Mesenchymal stem cell (in vitro differentiated cells and primary cell): ENCODE results near the gene HDAC4.

ENCODE experiments used
- DNase-seq: peaks from one replicate; pipeline ENCODE4 v3.0.0-alpha.2; 2013
- H2AFZ ChIP-seq: one replicate; pipeline ENCODE4 v1.6.1; 2013; ENCODE audit warnings: low read depth, mild to moderate bottlenecking, control low read depth, inconsistent platforms, low read length, moderate library complexity
- H2AK5ac ChIP-seq: 2 replicates; pipeline ENCODE4 v1.6.1; 2013; ENCODE audit warnings: low read length, moderate library complexity, mild to moderate bottlenecking, inconsistent platforms; ENCODE audit not compliant: severe bottlenecking
- H2BK120ac ChIP-seq: one replicate; pipeline ENCODE4 v1.6.1; 2013; ENCODE audit warnings: low read depth, mild to moderate bottlenecking, inconsistent platforms, low read length, moderate library complexity
- H2BK12ac ChIP-seq, 2 experiments: one replicate each; pipeline ENCODE4 v1.6.1; 2013; ENCODE audit warnings: inconsistent platforms in 2 of 2, low read length in 2 of 2, mild to moderate bottlenecking in 2 of 2, moderate library complexity in 2 of 2, control low read depth in 1 of 2
- H2BK15ac ChIP-seq: one replicate; pipeline ENCODE4 v1.6.1; 2013; ENCODE audit warnings: mild to moderate bottlenecking, low read depth, inconsistent platforms; ENCODE audit not compliant: poor library complexity, severe bottlenecking
- H2BK5ac ChIP-seq: 2 replicates; pipeline ENCODE4 v1.6.1; 2013; ENCODE audit warnings: low read depth, mild to moderate bottlenecking, low read length, control low read depth, inconsistent platforms; ENCODE audit not compliant: poor library complexity, severe bottlenecking
- H3K14ac ChIP-seq, 2 experiments: one replicate each; pipeline ENCODE4 v1.6.1; 2013; ENCODE audit warnings: inconsistent platforms in 2 of 2, low read length in 2 of 2, control low read depth in 1 of 2, mild to moderate bottlenecking in 1 of 2, moderate library complexity in 1 of 2
- H3K18ac ChIP-seq, 2 experiments: one replicate each; pipeline ENCODE4 v1.6.1; 2013; ENCODE audit warnings: inconsistent platforms in 2 of 2, low read length in 2 of 2, control low read depth in 1 of 2, low read depth in 1 of 2, mild to moderate bottlenecking in 1 of 2
- H3K23ac ChIP-seq, 2 experiments: one replicate each; pipeline ENCODE4 v1.6.1; 2013; ENCODE audit warnings: inconsistent platforms in 2 of 2, low read length in 2 of 2, mild to moderate bottlenecking in 2 of 2, moderate library complexity in 2 of 2, control low read depth in 1 of 2
- H3K27ac ChIP-seq: 2 replicates; pipeline ENCODE4 v1.5.1; 2013; ENCODE audit warnings: mild to moderate bottlenecking, moderate library complexity, low read length, control low read depth, inconsistent platforms; ENCODE audit not compliant: poor library complexity, severe bottlenecking
- H3K27me3 ChIP-seq, 2 experiments: 2 replicates each; pipeline versions ENCODE4 v1.6.1 to v1.7.0; 2013; ENCODE audit warnings: low read length in 2 of 2, mild to moderate bottlenecking in 2 of 2, moderate library complexity in 2 of 2, control low read depth in 1 of 2, inconsistent platforms in 1 of 2; ENCODE audit not compliant: control insufficient read depth in 1 of 2, insufficient read depth in 1 of 2
- H3K36me3 ChIP-seq, 2 experiments: 2 replicates each; pipeline versions ENCODE4 v1.6.1 to v1.7.0; 2013; ENCODE audit warnings: low read length in 2 of 2, control low read depth in 1 of 2, inconsistent platforms in 1 of 2, low read depth in 1 of 2, mild to moderate bottlenecking in 1 of 2; ENCODE audit not compliant: insufficient read depth in 2 of 2, control insufficient read depth in 1 of 2
- H3K4ac ChIP-seq, 2 experiments: one replicate each; pipeline ENCODE4 v1.6.1; 2013; ENCODE audit warnings: inconsistent platforms in 2 of 2, low read length in 2 of 2, mild to moderate bottlenecking in 2 of 2, moderate library complexity in 2 of 2, control low read depth in 1 of 2, low read depth in 1 of 2
- H3K4me1 ChIP-seq: 2 replicates; pipeline ENCODE4 v1.6.1; 2013; ENCODE audit warnings: low read depth, low read length, control low read depth; ENCODE audit not compliant: control insufficient read depth, insufficient read depth
- H3K4me2 ChIP-seq: 2 replicates; pipeline ENCODE4 v1.6.1; 2013; ENCODE audit warnings: low read length, mild to moderate bottlenecking, inconsistent platforms; ENCODE audit not compliant: poor library complexity, severe bottlenecking
- H3K4me3 ChIP-seq, 2 experiments: 2 replicates each; pipeline versions ENCODE4 v1.5.1 to v1.7.0; 2013; ENCODE audit warnings: low read length in 2 of 2, mild to moderate bottlenecking in 2 of 2, control low read depth in 1 of 2, low read depth in 1 of 2; ENCODE audit not compliant: insufficient read depth in 1 of 2
- H3K79me1 ChIP-seq: replicated peaks from 2 replicates; pipeline ENCODE4 v1.6.1; 2013; ENCODE audit warnings: mild to moderate bottlenecking, control low read depth, low read length, inconsistent platforms; ENCODE audit not compliant: poor library complexity, severe bottlenecking
- H3K9ac ChIP-seq: 2 replicates; pipeline ENCODE4 v1.7.0; 2013; ENCODE audit warnings: mild to moderate bottlenecking, low read length, moderate library complexity
- H3K9me3 ChIP-seq: 2 replicates; pipeline ENCODE4 v1.7.0; 2013; ENCODE audit warnings: mild to moderate bottlenecking, low read length; ENCODE audit not compliant: control insufficient read depth
- H4K8ac ChIP-seq: one replicate; pipeline ENCODE4 v1.6.1; 2013; ENCODE audit warnings: inconsistent platforms, mild to moderate bottlenecking, low read length, moderate library complexity
- H4K91ac ChIP-seq: one replicate; pipeline ENCODE4 v1.6.1; 2013; ENCODE audit warnings: mild to moderate bottlenecking, low read length, inconsistent platforms
- WGBS: methylation state at CpG from one replicate; pipeline ENCODE4 v1.1.7; 2013; ENCODE audit warnings: mixed read lengths; 5-methylcytosine and 5-hydroxymethylcytosine counted together

The HDAC4 gene

DNA sequence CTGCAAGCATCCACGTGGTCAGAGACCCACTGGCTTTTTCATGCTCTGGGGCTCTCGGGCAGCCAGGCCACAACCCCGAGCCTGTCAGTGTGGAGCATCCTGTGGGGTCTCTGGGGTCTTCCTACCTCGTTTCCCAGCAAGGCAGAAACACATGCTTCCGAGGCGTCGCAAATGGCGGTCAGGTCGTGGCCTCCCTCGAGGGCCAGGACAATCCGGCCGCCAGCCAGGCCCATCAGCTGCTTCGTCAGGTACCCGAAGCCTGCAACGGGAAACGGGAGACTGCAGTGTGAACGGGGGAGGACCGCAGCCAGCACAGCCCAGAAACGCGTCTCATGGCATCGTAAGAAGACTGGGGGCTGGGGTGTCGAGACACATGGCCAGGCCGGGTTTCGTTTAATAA is 334.2 kb downstream of the HDAC4 start:
- H3K4ac ChIP-seq: no peak overlapping the region
- no peak overlapping the region for H2BK120ac ChIP-seq
- H3K14ac ChIP-seq: no peak overlapping the region
- H2AFZ ChIP-seq: no peak overlapping the region
- H3K4me3 ChIP-seq: no peak overlapping the region
- H2AK5ac ChIP-seq: no peak overlapping the region
- peak overlapping the region; percentile 10 for H2BK5ac ChIP-seq
- H3K9ac ChIP-seq: no peak overlapping the region
- no peak overlapping the region for H4K8ac ChIP-seq
- WGBS: 97% methylated on average over 24 of the region's 24 CpGs
- H3K79me1 ChIP-seq: no peaks in the 10 kb centered on the region
- H3K9me3 ChIP-seq: no peaks in the 10 kb centered on the region
- no peak overlapping the region for H3K27ac ChIP-seq
- no peaks in the 10 kb centered on the region for H3K27me3 ChIP-seq
- no peak overlapping the region for H2BK12ac ChIP-seq
- H3K23ac ChIP-seq: no peak overlapping the region
- H2BK15ac ChIP-seq: no peak overlapping the region
- DNase-seq: no peak
- H3K4me1 ChIP-seq: peaks cover 21% of the 10 kb centered on the region
- peaks cover 39 to 57% of the 10 kb centered on the region in 2 experiments for H3K36me3 ChIP-seq
- no peak overlapping the region for H3K4me2 ChIP-seq
- no peak overlapping the region for H3K18ac ChIP-seq
- H4K91ac ChIP-seq: no peak overlapping the region

DNA sequence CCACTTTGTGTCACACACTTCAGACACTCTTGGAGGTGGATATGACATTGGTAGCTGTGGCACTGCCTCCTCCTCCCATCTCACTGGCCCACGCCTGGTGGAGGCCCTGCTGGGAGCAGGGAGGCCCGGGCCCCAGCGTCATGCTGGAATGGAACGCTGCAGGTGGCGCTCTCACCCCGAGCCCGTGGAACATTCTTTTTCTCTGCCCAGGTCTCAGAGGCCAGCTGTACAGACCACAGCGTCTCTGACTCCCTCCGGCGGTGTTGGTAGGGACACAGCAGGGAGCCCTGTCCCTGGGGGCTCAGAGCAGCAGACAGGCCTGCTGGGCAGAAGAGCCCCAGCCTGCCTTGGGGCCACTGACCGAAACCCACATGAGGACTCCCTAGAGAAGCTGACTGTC is 334.9 kb downstream of the HDAC4 start:
- Histone ChIP-seq H4K8ac (no peak overlapping the region), H2BK120ac (no peak overlapping the region), H3K23ac (no peak overlapping the region), H3K4me1 (peaks cover 21% of the 10 kb centered on the region), H3K4me3 (no peak overlapping the region), H2BK5ac (no peak overlapping the region), H3K18ac (no peak overlapping the region), H3K4me2 (no peak overlapping the region), H3K27ac (no peak overlapping the region), H3K36me3 (peaks cover 42 to 60% of the 10 kb centered on the region in 2 experiments), H3K27me3 (no peaks in the 10 kb centered on the region), H2AK5ac (no peak overlapping the region), H3K14ac (no peak overlapping the region), H3K4ac (no peak overlapping the region), H2BK12ac (no peak overlapping the region), H2AFZ (no peak overlapping the region), H3K79me1 (no peaks in the 10 kb centered on the region), H3K9ac (no peak overlapping the region), H2BK15ac (no peak overlapping the region), H3K9me3 (no peaks in the 10 kb centered on the region), H4K91ac (no peak overlapping the region)
- 98% methylated on average over 11 of the region's 11 CpGs for WGBS
- no peak for DNase-seq

GRCh38 chr2:239065537-239065936 is 335.3 kb downstream of the HDAC4 start:
- H2BK5ac ChIP-seq: no peak overlapping the region
- WGBS: 92% methylated on average over 11 of the region's 11 CpGs
- H3K23ac ChIP-seq: no peak overlapping the region
- H4K91ac ChIP-seq: no peak overlapping the region
- DNase-seq: no peak
- no peak overlapping the region for H3K18ac ChIP-seq
- H3K9me3 ChIP-seq: no peaks in the 10 kb centered on the region
- H2BK120ac ChIP-seq: no peak overlapping the region
- H3K4me3 ChIP-seq: peak overlapping the region in 1 of 2 experiments; percentile 14
- peaks cover 21% of the 10 kb centered on the region for H3K4me1 ChIP-seq
- no peak overlapping the region for H4K8ac ChIP-seq
- H3K9ac ChIP-seq: no peak overlapping the region
- peak overlapping the region in 1 of 2 experiments; percentile 63 for H3K14ac ChIP-seq
- no peaks in the 10 kb centered on the region for H3K27me3 ChIP-seq
- H3K27ac ChIP-seq: no peak overlapping the region
- H3K4me2 ChIP-seq: no peak overlapping the region
- no peak overlapping the region for H2AFZ ChIP-seq
- no peak overlapping the region for H2BK15ac ChIP-seq
- H3K4ac ChIP-seq: no peak overlapping the region
- no peak overlapping the region for H2BK12ac ChIP-seq
- peaks cover 46 to 62% of the 10 kb centered on the region in 2 experiments for H3K36me3 ChIP-seq
- no peaks in the 10 kb centered on the region for H3K79me1 ChIP-seq
- H2AK5ac ChIP-seq: no peak overlapping the region

DNA sequence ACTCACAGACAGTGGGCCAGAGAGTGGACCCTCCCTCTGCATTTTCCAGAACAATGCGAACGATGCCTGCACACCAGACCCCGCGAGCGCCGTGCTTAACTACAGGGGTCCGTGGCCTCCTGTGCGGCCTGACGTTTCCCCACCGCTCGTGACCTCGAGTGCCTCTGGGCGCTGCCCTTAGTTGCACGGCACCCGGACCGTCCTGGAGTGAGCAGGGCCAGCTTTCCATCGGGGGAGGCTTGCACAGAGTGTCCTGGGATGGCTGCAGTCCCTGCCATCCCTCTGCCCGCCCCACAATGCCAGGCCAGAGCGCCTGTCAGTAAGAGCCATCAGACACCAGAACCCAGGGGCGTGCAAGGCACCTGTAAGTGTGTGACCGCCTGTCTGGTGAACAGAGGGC is 335.9 kb downstream of the HDAC4 start:
- no peaks in the 10 kb centered on the region for H3K9me3 ChIP-seq
- no peak overlapping the region for H3K4ac ChIP-seq
- H3K4me3 ChIP-seq: no peak overlapping the region
- WGBS: 96% methylated on average over 21 of the region's 21 CpGs
- H3K18ac ChIP-seq: no peak overlapping the region
- H2BK5ac ChIP-seq: no peak overlapping the region
- peaks cover 50 to 62% of the 10 kb centered on the region in 2 experiments for H3K36me3 ChIP-seq
- no peak overlapping the region for H3K27ac ChIP-seq
- H2AFZ ChIP-seq: no peak overlapping the region
- H4K91ac ChIP-seq: peak overlapping the region; percentile 1
- H2AK5ac ChIP-seq: no peak overlapping the region
- H4K8ac ChIP-seq: no peak overlapping the region
- no peak overlapping the region for H2BK120ac ChIP-seq
- H3K23ac ChIP-seq: no peak overlapping the region
- no peak overlapping the region for H2BK15ac ChIP-seq
- peaks cover 20% of the 10 kb centered on the region for H3K4me1 ChIP-seq
- H3K4me2 ChIP-seq: no peak overlapping the region
- no peak overlapping the region for H3K14ac ChIP-seq
- no peak overlapping the region for H2BK12ac ChIP-seq
- DNase-seq: no peak
- no peak overlapping the region for H3K9ac ChIP-seq
- H3K79me1 ChIP-seq: no peaks in the 10 kb centered on the region
- no peaks in the 10 kb centered on the region for H3K27me3 ChIP-seq
